ENCODE results near the gene ZNF292.

DNA sequence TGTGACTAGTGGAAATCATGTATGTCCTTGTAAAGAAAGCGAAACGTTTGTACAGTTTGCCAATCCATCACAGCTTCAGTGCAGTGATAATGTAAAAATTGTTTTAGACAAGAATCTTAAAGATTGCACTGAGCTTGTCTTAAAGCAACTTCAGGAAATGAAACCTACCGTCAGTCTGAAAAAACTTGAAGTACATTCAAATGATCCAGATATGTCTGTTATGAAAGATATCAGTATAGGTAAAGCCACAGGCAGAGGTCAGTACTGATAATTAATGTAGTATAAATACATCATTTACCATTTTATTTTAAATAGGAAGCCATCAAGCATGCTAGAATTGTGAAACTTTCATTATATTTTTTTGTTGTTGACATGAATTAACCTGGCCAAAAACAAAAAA, 106.2 kb downstream of the ZNF292 start:
- TF ChIP-seq CTCF (IDR thresholded peaks at IDR 0.05) (no peak), POLR2A (IDR thresholded peaks at IDR 0.05) (no peak)

Measured in testis (tissue), 2 donors.